Measurements from ENCODE around the gene ALPL. TPM values are rescaled to one million over a fixed set of nuclear protein-coding genes. Genes with fewer than 3 reads are reported as not detected.

ALPL gene
- total RNA-seq, 1 experiment from 2014 or later = 84.8 TPM

GRCh38 chr1:21610989-21611785 lies 102.0 kb downstream of the ALPL start:
- DNase-seq = no peak
- Histone ChIP-seq H4K5ac (ENCODE audit: insufficient read length, low read depth, low read length) (no peak overlapping the region), H3K9ac (ENCODE audit: extremely low read depth, insufficient read length, low read length) (no peak overlapping the region), H3T11ph (ENCODE audit: low read length) (no peak overlapping the region), H3K9me3 (ENCODE audit: control insufficient read depth, low read depth, low read length) (no peaks in the 10 kb centered on the region), H4K20me1 (ENCODE audit: control insufficient read depth, insufficient read depth, insufficient read length) (no peaks in the 10 kb centered on the region), H3K56ac (ENCODE audit: insufficient read length, low read depth, low read length) (no peak overlapping the region), H2BK5ac (ENCODE audit: insufficient read length, low read length) (no peak overlapping the region), H3K23me2 (ENCODE audit: insufficient read length, low read depth, low read length, poor library complexity, severe bottlenecking) (no peaks in the 10 kb centered on the region), H2AFZ (ENCODE audit: low read length) (no peak overlapping the region), H3K4me1 (ENCODE audit: insufficient read depth, low read length) (0 out of 2 replicates have a peak, but pooled peaks cover 2% of the 10 kb centered on the region), H3K23ac (ENCODE audit: insufficient read length, low read depth, low read length) (no peak overlapping the region), H3K79me1 (ENCODE audit: insufficient read depth, low read depth, low read length, poor library complexity, severe bottlenecking) (no peaks in the 10 kb centered on the region), H4K91ac (ENCODE audit: insufficient read length, low read depth, low read length) (no peak overlapping the region), H2AK5ac (ENCODE audit: insufficient read length, low read length) (no peak overlapping the region), H3K27me3 (ENCODE audit: insufficient read depth, low read length) (no peaks in the 10 kb centered on the region), H2BK120ac (ENCODE audit: low read depth, low read length, poor library complexity, severe bottlenecking) (no peak overlapping the region), H2BK20ac (ENCODE audit: low read depth, low read length, poor library complexity, severe bottlenecking) (no peak overlapping the region), H3K18ac (ENCODE audit: insufficient read length, low read depth, low read length) (no peak overlapping the region), H3K4ac (ENCODE audit: low read depth, low read length) (no peak overlapping the region), H3K4me2 (ENCODE audit: insufficient read depth, insufficient read length, low read length) (no peak overlapping the region), H3K79me2 (ENCODE audit: insufficient read depth, low read length) (no peaks in the 10 kb centered on the region), H3K14ac (ENCODE audit: insufficient read depth, low read length) (no peak overlapping the region; the same call in 1 of the 2 replicates), H3K27ac (ENCODE audit: insufficient read length, low read depth, low read length) (no peak overlapping the region), H4K8ac (replicated peaks; ENCODE audit: insufficient read length, low read depth, low read length) (no peak overlapping the region), H2BK15ac (ENCODE audit: low read depth, low read length) (no peak overlapping the region), H2BK12ac (ENCODE audit: insufficient read length, low read depth, low read length) (no peak overlapping the region)
- Mint-ChIP-seq H3K4me1 (peaks cover 8 to 19% of the 10 kb centered on the region in 2 experiments), H3K27me3 (ENCODE audit: low read depth) (no peaks in the 10 kb centered on the region), H3K27ac (peak overlapping the region in 1 of 3 experiments; percentile 21; a peak in 1 of 7 replicates), H3K9me3 (no peaks in the 10 kb centered on the region; a peak in 1 of 5 replicates), H3K36me3 (ENCODE audit: insufficient read depth in 1 of 3, low read depth in 3 of 3) (no peaks in the 10 kb centered on the region; a peak in 2 of 7 replicates), H3K4me3 (no peak overlapping the region)
- TF ChIP-seq CTCF (conservative IDR thresholded peaks at IDR 0.05) = no peak
- WGBS (ENCODE audit: extremely low coverage, insufficient read length, low lambda C conversion rate) = no CpG with 5 or more reads among the region's 21 CpGs
